OCI-LY3 (cell line): ENCODE data around the gene EIF1AD.

Experiments
- CTCF ChIP-seq: fragments of 200-600, 300-600 bp; sonication (generic); IDR thresholded peaks from 2 replicates; pipeline ENCODE4 v1.5.1; 2014; ENCODE audit warnings: antibody characterized with exemption, low read length, low read depth
- EZH2phosphoT487 ChIP-seq: fragments of 200-600 bp; shearing (Covaris generic); IDR thresholded peaks from 2 replicates; pipeline ENCODE4 v1.6.1; 2018; ENCODE audit warnings: antibody characterized with exemption, mixed run types, low read depth

- TF ChIP-seq CTCF: no peak
- no peak for TF ChIP-seq EZH2phosphoT487
Observed at GRCh38 chr11:65975771-65976170, 26.2 kb downstream of the EIF1AD start.
